ENCODE measurements around the gene CAMP. TPM values are rescaled to one million over a fixed set of nuclear protein-coding genes. Genes with fewer than 3 reads are reported as not detected.

CAMP gene
- total RNA-seq, 1 experiment from 2014 or later, result not detected

- Histone ChIP-seq H3K9ac (ENCODE audit: low read length) (peak overlapping the region; percentile 98), H3K79me2 (ENCODE audit: low read length) (peaks cover 64% of the 10 kb centered on the region), H3K9me3 (ENCODE audit: low read length) (no peaks in the 10 kb centered on the region), H3K27ac (ENCODE audit: low read length) (peak overlapping the region; percentile 62; the same call in 1 of the 2 replicates), H3K4me2 (ENCODE audit: low read length) (peak overlapping the region; percentile 93), H3K9me2 (replicated peaks; ENCODE audit: low read length) (no peaks in the 10 kb centered on the region), H3K36me3 (ENCODE audit: low read depth, low read length) (peaks cover 40% of the 10 kb centered on the region), H3K4me1 (ENCODE audit: insufficient read depth, low read length) (peaks cover 17% of the 10 kb centered on the region; the same call in 1 of the 2 replicates), H3F3A (ENCODE audit: low read length, unreplicated experiment) (no peaks in the 10 kb centered on the region), H4K20me1 (ENCODE audit: low read length) (0 out of 2 replicates have a peak, but pooled peaks cover 7% of the 10 kb centered on the region), H3K4me3 (ENCODE audit: low read length) (peak overlapping the region; percentile 74), H3K27me3 (ENCODE audit: low read length) (no peaks in the 10 kb centered on the region), H2AFZ (ENCODE audit: low read length) (peak overlapping the region; percentile 86)
- DNase-seq (peak; percentile 27), ATAC-seq (no peak)
- intact Hi-C loops (cut with micrococcal nuclease), result loop anchor here (2.0 kb wide), 1 partner anchor 30 kb away; no protein-coding TSS in a partner anchor
- CTCF ChIA-PET, result no interaction called here
- TSS peak; percentile 35 for BruUV-seq (replicated peaks)
- POLR2A ChIA-PET (ENCODE audit: unreplicated experiment), result no interaction called here
- TF ChIP-seq CTCF (conservative IDR thresholded peaks at IDR 0.05; ENCODE audit: low read depth, low read length), result no peak
- no peak for TF ChIP-seq EZH2 (IDR thresholded peaks at IDR 0.05; ENCODE audit: low read length, unreplicated experiment)
- TF ChIP-seq EZH2phosphoT487 (IDR thresholded peaks at IDR 0.05; ENCODE audit: borderline replicate concordance, low read length), result no peak
These were observed 36.5 kb upstream of the CAMP start for GRCh38 chr3:48186631-48187300.

GRCh38 chr3:48187301-48187578, 36.1 kb upstream of the CAMP start:
- H4K20me1 ChIP-seq (ENCODE audit: low read length), result 0 out of 2 replicates have a peak, but pooled peaks cover 3% of the 10 kb centered on the region
- H2AFZ ChIP-seq (ENCODE audit: low read length), result peak overlapping the region; percentile 86
- H3K9ac ChIP-seq (ENCODE audit: low read length), result peak overlapping the region; percentile 98
- H3K4me2 ChIP-seq (ENCODE audit: low read length), result peak overlapping the region; percentile 93
- no peaks in the 10 kb centered on the region for H3K9me3 ChIP-seq (ENCODE audit: low read length)
- CTCF ChIA-PET, result interaction anchor here (1.0 kb wide), 1 partner anchor 98 kb away, joined by 3 read pairs; no protein-coding TSS in a partner anchor
- H3K36me3 ChIP-seq (ENCODE audit: low read depth, low read length), result peaks cover 36% of the 10 kb centered on the region
- TF ChIP-seq EZH2 (IDR thresholded peaks at IDR 0.05; ENCODE audit: low read length, unreplicated experiment), result no peak
- no peak for TF ChIP-seq CTCF (conservative IDR thresholded peaks at IDR 0.05; ENCODE audit: low read depth, low read length)
- TF ChIP-seq EZH2phosphoT487 (IDR thresholded peaks at IDR 0.05; ENCODE audit: borderline replicate concordance, low read length), result no peak
- no peaks in the 10 kb centered on the region for H3F3A ChIP-seq (ENCODE audit: low read length, unreplicated experiment)
- H3K9me2 ChIP-seq (replicated peaks; ENCODE audit: low read length), result no peaks in the 10 kb centered on the region
- H3K79me2 ChIP-seq (ENCODE audit: low read length), result peaks cover 59% of the 10 kb centered on the region
- H3K4me1 ChIP-seq (ENCODE audit: insufficient read depth, low read length), result peaks cover 17% of the 10 kb centered on the region; the same call in 1 of the 2 replicates
- peak overlapping the region; percentile 74 for H3K4me3 ChIP-seq (ENCODE audit: low read length)
- ATAC-seq (no peak), DNase-seq (no peak)
- peak overlapping the region; percentile 62; the same call in 1 of the 2 replicates for H3K27ac ChIP-seq (ENCODE audit: low read length)
- intact Hi-C loops (cut with micrococcal nuclease), result loop anchor here (2.0 kb wide), 1 partner anchor 30 kb away; no protein-coding TSS in a partner anchor
- no peaks in the 10 kb centered on the region for H3K27me3 ChIP-seq (ENCODE audit: low read length)
- no TSS peak for BruUV-seq (replicated peaks)
- POLR2A ChIA-PET (ENCODE audit: unreplicated experiment), result no interaction called here

Measured in PC-3 (cell line).